Measurements from ENCODE around the gene ATP6V0C. TPM values are rescaled to one million over a fixed set of nuclear protein-coding genes. Genes with fewer than 3 reads are reported as not detected.

ATP6V0C gene
- total RNA-seq, 1 experiment from 2014 or later, result 67.4 TPM

GRCh38 chr16:2486645-2487516 lies 26.9 kb upstream of the ATP6V0C start:
- no peak overlapping the region for H2AFZ ChIP-seq (ENCODE audit: low read length)
- no peaks in the 10 kb centered on the region for H3K79me2 ChIP-seq (ENCODE audit: low read length)
- no peak overlapping the region for H3K9ac ChIP-seq (ENCODE audit: low read length)
- no peaks in the 10 kb centered on the region for H3K9me2 ChIP-seq (replicated peaks; ENCODE audit: low read length)
- no peak for DNase-seq
- ATAC-seq, result no peak
- no peaks in the 10 kb centered on the region for H3K36me3 ChIP-seq (ENCODE audit: low read depth, low read length)
- H4K20me1 ChIP-seq (ENCODE audit: low read length), result no peaks in the 10 kb centered on the region
- H3K27ac ChIP-seq (ENCODE audit: low read length), result no peak overlapping the region
- BruUV-seq (replicated peaks), result no TSS peak
- no peak for TF ChIP-seq EZH2 (IDR thresholded peaks at IDR 0.05; ENCODE audit: low read length, unreplicated experiment)
- TF ChIP-seq, protein P1, sequence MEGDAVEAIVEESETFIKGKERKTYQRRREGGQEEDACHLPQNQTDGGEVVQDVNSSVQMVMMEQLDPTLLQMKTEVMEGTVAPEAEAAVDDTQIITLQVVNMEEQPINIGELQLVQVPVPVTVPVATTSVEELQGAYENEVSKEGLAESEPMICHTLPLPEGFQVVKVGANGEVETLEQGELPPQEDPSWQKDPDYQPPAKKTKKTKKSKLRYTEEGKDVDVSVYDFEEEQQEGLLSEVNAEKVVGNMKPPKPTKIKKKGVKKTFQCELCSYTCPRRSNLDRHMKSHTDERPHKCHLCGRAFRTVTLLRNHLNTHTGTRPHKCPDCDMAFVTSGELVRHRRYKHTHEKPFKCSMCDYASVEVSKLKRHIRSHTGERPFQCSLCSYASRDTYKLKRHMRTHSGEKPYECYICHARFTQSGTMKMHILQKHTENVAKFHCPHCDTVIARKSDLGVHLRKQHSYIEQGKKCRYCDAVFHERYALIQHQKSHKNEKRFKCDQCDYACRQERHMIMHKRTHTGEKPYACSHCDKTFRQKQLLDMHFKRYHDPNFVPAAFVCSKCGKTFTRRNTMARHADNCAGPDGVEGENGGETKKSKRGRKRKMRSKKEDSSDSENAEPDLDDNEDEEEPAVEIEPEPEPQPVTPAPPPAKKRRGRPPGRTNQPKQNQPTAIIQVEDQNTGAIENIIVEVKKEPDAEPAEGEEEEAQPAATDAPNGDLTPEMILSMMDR (conservative IDR thresholded peaks at IDR 0.05; ENCODE audit: low read depth, low read length), result no peak
- no peak for TF ChIP-seq EZH2phosphoT487 (IDR thresholded peaks at IDR 0.05; ENCODE audit: borderline replicate concordance, low read length)
- no peaks in the 10 kb centered on the region for H3F3A ChIP-seq (ENCODE audit: low read length, unreplicated experiment)
- ChIA-PET POLR2A (ENCODE audit: unreplicated experiment) (no interaction called here), CTCF (no interaction called here)
- H3K4me2 ChIP-seq (ENCODE audit: low read length), result no peak overlapping the region
- H3K4me1 ChIP-seq (ENCODE audit: insufficient read depth, low read length), result no peaks in the 10 kb centered on the region
- H3K4me3 ChIP-seq (ENCODE audit: low read length), result no peak overlapping the region
- intact Hi-C loops (cut with micrococcal nuclease), result no loop called here
- H3K9me3 ChIP-seq (ENCODE audit: low read length), result no peaks in the 10 kb centered on the region
- H3K27me3 ChIP-seq (ENCODE audit: low read length), result no peaks in the 10 kb centered on the region

DNA sequence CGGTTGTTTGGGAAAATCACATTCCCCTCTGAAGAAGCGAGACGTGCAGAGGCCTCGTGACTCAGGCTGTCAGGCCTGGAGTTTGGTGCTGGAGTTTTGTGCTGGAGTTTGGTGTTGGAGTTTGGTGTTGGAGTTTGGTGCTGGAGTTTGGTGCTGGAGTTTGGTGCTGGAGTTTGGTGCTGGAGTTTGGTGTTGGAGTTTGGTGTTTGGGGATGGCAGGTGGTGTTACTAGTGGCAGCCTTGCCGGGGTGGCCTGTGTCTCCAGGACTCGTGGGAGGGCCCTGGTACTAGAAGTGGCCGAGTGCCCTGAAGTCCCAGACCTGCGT lies 26.3 kb upstream of the ATP6V0C start:
- Histone ChIP-seq H4K20me1 (ENCODE audit: low read length) (no peaks in the 10 kb centered on the region), H3K4me1 (ENCODE audit: insufficient read depth, low read length) (no peaks in the 10 kb centered on the region), H3K9me2 (replicated peaks; ENCODE audit: low read length) (no peaks in the 10 kb centered on the region), H3K36me3 (ENCODE audit: low read depth, low read length) (no peaks in the 10 kb centered on the region), H3K79me2 (ENCODE audit: low read length) (no peaks in the 10 kb centered on the region), H3K4me2 (ENCODE audit: low read length) (no peak overlapping the region), H3K9me3 (ENCODE audit: low read length) (no peaks in the 10 kb centered on the region), H3K9ac (ENCODE audit: low read length) (no peak overlapping the region), H3F3A (ENCODE audit: low read length, unreplicated experiment) (no peaks in the 10 kb centered on the region), H2AFZ (ENCODE audit: low read length) (no peak overlapping the region), H3K27me3 (ENCODE audit: low read length) (no peaks in the 10 kb centered on the region), H3K4me3 (ENCODE audit: low read length) (no peak overlapping the region), H3K27ac (ENCODE audit: low read length) (no peak overlapping the region)
- TF ChIP-seq, protein P1 (conservative IDR thresholded peaks at IDR 0.05; ENCODE audit: low read depth, low read length), result no peak
- TF ChIP-seq EZH2 (IDR thresholded peaks at IDR 0.05; ENCODE audit: low read length, unreplicated experiment), result no peak
- TF ChIP-seq EZH2phosphoT487 (IDR thresholded peaks at IDR 0.05; ENCODE audit: borderline replicate concordance, low read length), result no peak
- intact Hi-C loops (cut with micrococcal nuclease), result no loop called here
- no TSS peak for BruUV-seq (replicated peaks)
- CTCF ChIA-PET, result no interaction called here
- ATAC-seq, result no peak
- POLR2A ChIA-PET (ENCODE audit: unreplicated experiment), result no interaction called here
- DNase-seq, result no peak

DNA sequence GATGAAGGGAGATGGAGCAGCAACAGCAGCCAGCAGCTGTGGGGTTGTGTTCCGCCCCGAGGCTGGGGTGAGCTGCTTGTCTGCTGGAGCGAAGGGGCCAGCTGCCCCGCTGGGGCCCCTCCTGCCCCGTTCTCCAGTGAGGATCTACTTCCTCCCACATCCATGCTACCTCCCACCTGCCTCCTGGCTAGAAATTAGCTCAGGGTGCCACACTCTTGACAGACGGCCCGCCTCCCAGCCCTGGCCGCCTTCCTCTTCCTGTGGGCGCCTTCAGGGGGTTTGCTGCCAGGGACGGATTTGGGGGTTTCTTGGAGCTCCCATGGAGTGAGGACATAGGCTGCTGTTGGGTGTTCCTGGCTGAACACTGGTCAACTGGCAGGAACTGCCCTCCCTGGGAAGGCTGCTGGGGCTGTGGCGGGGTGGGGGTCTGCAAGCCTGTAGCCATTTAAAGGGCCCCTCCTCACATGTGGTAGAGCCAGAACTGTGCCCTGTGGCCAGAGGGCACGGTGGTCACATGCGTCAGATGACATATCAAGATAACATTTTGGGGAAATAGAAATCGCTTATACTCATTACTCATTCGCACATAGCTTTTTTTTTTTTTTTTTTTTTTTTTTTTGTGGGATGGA lies 25.7 kb upstream of the ATP6V0C start:
- no peak for DNase-seq
- Histone ChIP-seq H3K9me3 (ENCODE audit: low read length) (no peaks in the 10 kb centered on the region), H3K4me1 (ENCODE audit: insufficient read depth, low read length) (no peaks in the 10 kb centered on the region), H3K27me3 (ENCODE audit: low read length) (no peaks in the 10 kb centered on the region), H2AFZ (ENCODE audit: low read length) (no peak overlapping the region), H3K9ac (ENCODE audit: low read length) (no peak overlapping the region), H3F3A (ENCODE audit: low read length, unreplicated experiment) (no peaks in the 10 kb centered on the region), H3K9me2 (replicated peaks; ENCODE audit: low read length) (no peaks in the 10 kb centered on the region), H3K4me2 (ENCODE audit: low read length) (no peak overlapping the region), H3K79me2 (ENCODE audit: low read length) (no peaks in the 10 kb centered on the region), H3K36me3 (ENCODE audit: low read depth, low read length) (no peaks in the 10 kb centered on the region), H4K20me1 (ENCODE audit: low read length) (no peaks in the 10 kb centered on the region), H3K27ac (ENCODE audit: low read length) (no peak overlapping the region), H3K4me3 (ENCODE audit: low read length) (no peak overlapping the region)
- TF ChIP-seq, protein P1 (conservative IDR thresholded peaks at IDR 0.05; ENCODE audit: low read depth, low read length), result no peak
- TF ChIP-seq EZH2phosphoT487 (IDR thresholded peaks at IDR 0.05; ENCODE audit: borderline replicate concordance, low read length) (no peak), EZH2 (IDR thresholded peaks at IDR 0.05; ENCODE audit: low read length, unreplicated experiment) (no peak)
- POLR2A ChIA-PET (ENCODE audit: unreplicated experiment), result no interaction called here
- CTCF ChIA-PET, result no interaction called here
- ATAC-seq, result no peak
- no TSS peak for BruUV-seq (replicated peaks)
- intact Hi-C loops (cut with micrococcal nuclease), result no loop called here

All from PC-3 (cell line).